Peyer's patch (tissue), 4 donors: Measurements from ENCODE around the gene IL24. TPM values are rescaled to one million over a fixed set of nuclear protein-coding genes. Genes with fewer than 3 reads are reported as not detected.
"Not testable (repeated sequence)": the region's sequence is repeated elsewhere in the genome, so short reads cannot be mapped to it uniquely, and the experiment has no call there.

ENCODE experiments used
- DNase-seq, 3 donors: peaks; one replicate each; pipeline ENCODE4 v3.0.0-alpha.2; 2017 to 2019
- H3K27ac ChIP-seq, 4 donors: fragments of 200-600 bp; sonication (generic); one replicate each; pipeline ENCODE4 v1.5.1; 2016 to 2019
- H3K27me3 ChIP-seq, 2 donors: fragments of 200-600 bp; sonication (generic); one replicate each; pipeline ENCODE4 v1.5.1; 2019
- H3K36me3 ChIP-seq, 3 donors: fragments of 200-600 bp; sonication (generic); one replicate each; pipeline ENCODE4 v1.5.1; 2016 to 2019
- H3K4me1 ChIP-seq, 4 donors: fragments of 200-600 bp; sonication (generic); one replicate each; pipeline ENCODE4 v1.5.1; 2016 to 2019
- H3K4me3 ChIP-seq, 4 donors: fragments of 200-600 bp; sonication (generic); 1 replicate in 3 of 4; 2 replicates in 1 of 4; pipeline ENCODE4 v1.5.1; 2016 to 2019; ENCODE audit warnings: mild to moderate bottlenecking in 1 of 4
- H3K9me3 ChIP-seq, 4 donors: fragments of 200-600 bp; sonication (generic); one replicate each; pipeline ENCODE4 v1.5.1; 2016 to 2019; ENCODE audit warnings: mild to moderate bottlenecking in 1 of 4
- POLR2A ChIP-seq, 2 donors: fragments of 450-650 bp; IDR thresholded peaks; one replicate each; pipeline ENCODE4 v1.5.1; 2017; ENCODE audit warnings: antibody characterized with exemption in 2 of 2, mild to moderate bottlenecking in 2 of 2, moderate library complexity in 2 of 2
- total RNA-seq, 4 donors: library from RNA; depleted of rRNA; stranded (reverse); fragments of >200 nt; gene quantifications; one replicate each; pipeline ENCODE4 v1.1.0, GENCODE V29; 2016
- TF ChIP-seq, protein P1 (sequence below), 6 experiments: fragments of 450-650 bp in 4 of 6; fragments of 200-600 bp in 2 of 6; sonication (generic) in 1 of 6; IDR thresholded peaks; one replicate each; pipeline ENCODE4 v1.5.1; 2017 to 2019; ENCODE audit warnings: antibody characterized with exemption in 6 of 6, mild to moderate bottlenecking in 3 of 6, moderate library complexity in 1 of 6

Gene IL24, protein sequence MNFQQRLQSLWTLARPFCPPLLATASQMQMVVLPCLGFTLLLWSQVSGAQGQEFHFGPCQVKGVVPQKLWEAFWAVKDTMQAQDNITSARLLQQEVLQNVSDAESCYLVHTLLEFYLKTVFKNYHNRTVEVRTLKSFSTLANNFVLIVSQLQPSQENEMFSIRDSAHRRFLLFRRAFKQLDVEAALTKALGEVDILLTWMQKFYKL
- total RNA-seq = not detected

DNA sequence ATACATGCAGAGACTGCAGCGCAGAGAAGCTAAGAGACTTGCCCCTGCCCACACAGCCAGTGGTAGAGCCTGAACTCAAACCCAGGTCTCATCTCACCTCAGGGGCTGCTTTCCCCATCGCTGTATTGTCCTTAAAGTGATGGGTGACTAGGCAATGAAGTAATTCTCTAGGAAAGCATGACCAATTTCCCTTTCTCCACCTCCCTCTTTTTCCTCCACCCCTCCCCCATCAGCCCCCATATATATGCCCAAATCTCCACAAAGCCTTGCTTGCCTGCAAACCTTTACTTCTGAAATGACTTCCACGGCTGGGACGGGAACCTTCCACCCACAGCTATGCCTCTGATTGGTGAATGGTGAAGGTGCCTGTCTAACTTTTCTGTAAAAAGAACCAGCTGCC, at the start of gene IL24:
TSS of gene IL24 (plus strand) at position 269 of the 400 bp plus-strand sequence. CDS start 390 bp downstream, outside the sequence.
- no peak within 1 kb of the TSS for H3K27ac ChIP-seq

DNA sequence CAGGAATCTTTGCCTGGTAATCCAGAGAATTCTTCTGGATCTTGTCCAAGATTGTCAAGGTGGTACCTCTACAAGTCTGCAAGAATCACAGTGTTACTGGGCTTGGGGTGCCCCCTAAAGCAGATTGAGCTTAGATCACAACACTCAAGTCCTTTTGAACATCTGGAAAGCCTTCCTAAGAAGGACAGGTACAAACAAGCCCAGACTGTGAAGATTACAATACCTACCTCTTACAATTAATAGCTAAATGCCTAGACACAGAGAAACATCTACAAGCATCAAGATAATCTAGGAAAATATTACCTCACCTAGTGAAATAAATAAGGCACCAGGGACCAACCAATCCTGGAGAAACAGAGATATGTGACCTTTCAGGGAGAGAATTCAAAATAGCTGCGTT, 49.3 kb upstream of the IL24 start:
- DNase-seq = no peak
- no peak for TF ChIP-seq POLR2A (IDR thresholded peaks at IDR 0.05)
- TF ChIP-seq, protein P1, sequence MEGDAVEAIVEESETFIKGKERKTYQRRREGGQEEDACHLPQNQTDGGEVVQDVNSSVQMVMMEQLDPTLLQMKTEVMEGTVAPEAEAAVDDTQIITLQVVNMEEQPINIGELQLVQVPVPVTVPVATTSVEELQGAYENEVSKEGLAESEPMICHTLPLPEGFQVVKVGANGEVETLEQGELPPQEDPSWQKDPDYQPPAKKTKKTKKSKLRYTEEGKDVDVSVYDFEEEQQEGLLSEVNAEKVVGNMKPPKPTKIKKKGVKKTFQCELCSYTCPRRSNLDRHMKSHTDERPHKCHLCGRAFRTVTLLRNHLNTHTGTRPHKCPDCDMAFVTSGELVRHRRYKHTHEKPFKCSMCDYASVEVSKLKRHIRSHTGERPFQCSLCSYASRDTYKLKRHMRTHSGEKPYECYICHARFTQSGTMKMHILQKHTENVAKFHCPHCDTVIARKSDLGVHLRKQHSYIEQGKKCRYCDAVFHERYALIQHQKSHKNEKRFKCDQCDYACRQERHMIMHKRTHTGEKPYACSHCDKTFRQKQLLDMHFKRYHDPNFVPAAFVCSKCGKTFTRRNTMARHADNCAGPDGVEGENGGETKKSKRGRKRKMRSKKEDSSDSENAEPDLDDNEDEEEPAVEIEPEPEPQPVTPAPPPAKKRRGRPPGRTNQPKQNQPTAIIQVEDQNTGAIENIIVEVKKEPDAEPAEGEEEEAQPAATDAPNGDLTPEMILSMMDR (IDR thresholded peaks at IDR 0.05) = no peak
- H3K9me3 ChIP-seq = no peaks in the 10 kb centered on the region
- H3K27ac ChIP-seq = no peak overlapping the region
- H3K27me3 ChIP-seq = no peaks in the 10 kb centered on the region
- H3K4me1 ChIP-seq = no peaks in the 10 kb centered on the region
- no peak overlapping the region for H3K4me3 ChIP-seq
- H3K36me3 ChIP-seq = no peaks in the 10 kb centered on the region

More for the DNA sequence above, at the start of gene IL24:
- Histone ChIP-seq H3K36me3 (no peaks in the 10 kb centered on the region), H3K4me3 (no peak within 1 kb of the TSS), H3K4me1 (no peaks in the 10 kb centered on the region), H3K9me3 (no peaks in the 10 kb centered on the region), H3K27me3 (no peaks in the 10 kb centered on the region)
- DNase-seq = no peak
- TF ChIP-seq, protein P1 (IDR thresholded peaks at IDR 0.05) = no peak
- no peak for TF ChIP-seq POLR2A (IDR thresholded peaks at IDR 0.05)

DNA sequence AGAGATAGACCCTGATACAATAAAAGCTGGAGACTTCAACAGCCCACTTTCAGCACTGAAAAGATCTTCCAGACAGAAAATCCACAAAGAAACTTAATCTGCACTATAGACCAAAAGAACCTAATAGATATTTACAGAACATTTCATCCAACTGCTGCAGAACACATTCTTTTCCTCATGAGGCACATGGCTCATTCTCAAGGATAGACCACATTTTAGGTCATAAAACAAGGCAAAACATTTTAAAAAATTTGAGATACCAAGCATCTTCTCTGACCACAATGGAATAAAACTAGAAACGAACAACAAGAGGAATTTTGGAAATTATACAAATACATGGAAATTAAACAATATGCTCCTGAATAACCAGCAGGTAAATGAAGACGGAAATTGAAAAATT, 46.8 kb upstream of the IL24 start:
- no peaks in the 10 kb centered on the region for H3K9me3 ChIP-seq
- TF ChIP-seq, protein P1 (IDR thresholded peaks at IDR 0.05) = no peak
- TF ChIP-seq POLR2A (IDR thresholded peaks at IDR 0.05) = no peak
- no peaks in the 10 kb centered on the region for H3K4me1 ChIP-seq
- H3K27ac ChIP-seq = no peak overlapping the region
- no peaks in the 10 kb centered on the region for H3K36me3 ChIP-seq
- no peaks in the 10 kb centered on the region for H3K27me3 ChIP-seq
- DNase-seq = no peak
- no peak overlapping the region for H3K4me3 ChIP-seq

DNA sequence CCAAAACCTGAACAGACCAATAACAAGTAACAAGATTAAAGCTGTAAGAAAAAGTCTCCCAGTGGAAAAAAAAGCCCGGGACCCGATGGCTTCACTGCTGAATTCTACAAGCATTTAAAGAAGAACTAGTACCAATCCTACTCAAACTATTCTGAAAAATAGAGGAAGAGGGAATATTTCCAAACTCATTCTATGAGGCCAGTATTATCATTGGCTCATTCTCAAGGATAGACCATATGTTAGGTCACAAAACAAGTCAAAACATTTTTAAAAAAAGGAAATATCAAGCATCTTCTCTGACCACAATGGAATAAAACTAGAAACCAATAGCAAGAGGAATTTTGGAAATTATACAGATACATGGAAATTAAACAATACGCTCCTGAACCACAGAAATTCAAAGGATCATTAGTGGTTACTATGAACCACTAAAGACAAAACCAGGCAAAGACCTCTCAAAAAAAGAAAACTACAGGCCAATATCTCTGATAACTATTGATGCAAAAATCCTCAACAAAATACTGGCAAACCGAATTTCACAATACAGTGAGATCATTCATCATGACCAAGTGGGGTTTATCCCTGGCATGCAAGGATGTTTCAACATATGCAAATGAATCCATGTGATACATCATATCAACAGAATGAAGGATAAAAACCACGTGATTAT, 45.8 kb upstream of the IL24 start:
- Histone ChIP-seq H3K27me3 (no peaks in the 10 kb centered on the region), H3K9me3 (no peaks in the 10 kb centered on the region), H3K4me3 (no peak overlapping the region), H3K27ac (no peak overlapping the region), H3K4me1 (no peaks in the 10 kb centered on the region), H3K36me3 (no peaks in the 10 kb centered on the region)
- TF ChIP-seq, protein P1 (IDR thresholded peaks at IDR 0.05) = no peak
- TF ChIP-seq POLR2A (IDR thresholded peaks at IDR 0.05) = no peak
- DNase-seq = no peak

DNA sequence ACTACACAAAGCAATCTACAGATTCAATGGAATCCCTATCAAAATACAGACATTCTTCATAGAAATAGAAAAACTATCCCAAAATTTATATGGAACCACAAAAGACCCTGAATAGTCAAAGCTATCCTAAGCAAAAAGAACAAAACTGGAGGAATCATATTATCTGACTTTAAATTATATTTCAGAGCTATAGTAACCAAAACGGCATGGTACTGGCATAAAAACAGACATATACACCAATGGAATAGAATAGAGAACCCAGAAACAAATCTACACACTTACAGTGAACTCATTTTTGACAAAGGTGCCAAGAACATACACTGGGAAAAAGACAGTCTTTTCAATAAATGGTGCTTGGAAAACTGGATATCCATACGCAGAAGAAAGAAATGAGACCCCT, 44.6 kb upstream of the IL24 start:
- not testable (repeated sequence) for H3K27ac ChIP-seq, H3K27me3 ChIP-seq, H3K36me3 ChIP-seq, DNase-seq, H3K4me1 ChIP-seq, H3K9me3 ChIP-seq, H3K4me3 ChIP-seq

DNA sequence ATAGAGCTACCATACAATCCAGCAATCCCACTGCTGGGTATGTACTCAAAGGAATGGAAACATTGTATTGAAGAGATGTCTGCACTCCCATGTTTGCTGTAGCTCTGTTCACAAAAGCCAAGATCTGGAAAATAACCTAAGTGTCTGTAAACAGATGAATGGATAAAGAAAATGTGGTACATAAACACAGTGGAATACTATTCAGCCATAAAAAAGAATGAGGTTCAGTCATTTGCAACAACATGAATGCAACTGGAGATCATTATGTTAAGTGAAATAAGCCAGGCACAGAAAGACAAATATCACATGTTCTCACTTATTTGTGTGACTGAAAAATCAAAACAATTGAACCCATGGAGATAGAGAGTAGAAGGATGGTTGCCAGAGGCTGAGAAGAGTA, 43.5 kb upstream of the IL24 start:
- H3K27ac ChIP-seq, H3K9me3 ChIP-seq, H3K36me3 ChIP-seq, DNase-seq, H3K4me1 ChIP-seq, H3K27me3 ChIP-seq, H3K4me3 ChIP-seq: not testable (repeated sequence)
